Testis (tissue), 3 donors: ENCODE results near the gene IFNL4. TPM values are rescaled to one million over a fixed set of nuclear protein-coding genes. Genes with fewer than 3 reads are reported as not detected.

ENCODE experiments used
- DNase-seq: peaks from one replicate; pipeline ENCODE4 v3.0.0-alpha.2; 2019
- H3K27ac ChIP-seq, 2 donors: fragments of 200-600 bp; sonication (generic); one replicate each; pipeline ENCODE4 v1.5.1; 2019
- H3K27me3 ChIP-seq: fragments of 200-600 bp; sonication (generic); one replicate; pipeline ENCODE4 v1.5.1; 2019
- H3K36me3 ChIP-seq: fragments of 200-600 bp; sonication (generic); one replicate; pipeline ENCODE4 v1.5.1; 2017; ENCODE audit warnings: low read depth; ENCODE audit errors: missing control alignments
- H3K4me1 ChIP-seq: fragments of 200-600 bp; sonication (generic); one replicate; pipeline ENCODE4 v1.5.1; 2019
- H3K4me3 ChIP-seq, 2 donors: fragments of 200-600 bp; sonication (generic); one replicate each; pipeline ENCODE4 v1.5.1; 2017 to 2019
- H3K9me3 ChIP-seq: fragments of 200-600 bp; sonication (generic); one replicate; pipeline ENCODE4 v1.5.1; 2017
- CTCF ChIP-seq, 3 experiments: fragments of 450-650 bp in 2 of 3; fragments of 200-600 bp in 1 of 3; sonication (generic) in 1 of 3; IDR thresholded peaks; one replicate each; pipeline ENCODE4 v1.5.1; 2016 to 2019; ENCODE audit warnings: antibody characterized with exemption in 3 of 3, mild to moderate bottlenecking in 2 of 3, moderate library complexity in 1 of 3
- POLR2A ChIP-seq: fragments of 450-650 bp; IDR thresholded peaks from one replicate; pipeline ENCODE4 v1.6.1; 2017; ENCODE audit warnings: antibody characterized with exemption, mild to moderate bottlenecking, moderate library complexity
- WGBS, 2 donors: methylation state at CpG; one replicate each; pipeline ENCODE4 v1.1.5; 2018; 5-methylcytosine and 5-hydroxymethylcytosine counted together
- intact Hi-C: fragments of 100-400 bp; cut with DNase I; formaldehyde crosslinking; loops from one replicate; pipeline ENCODE4 v1.15.1; 2023; ENCODE audit warnings: low total_unique reads
- polyA plus RNA-seq: library from polyadenylated mRNA; stranded (reverse); fragments of 350-450 nt; fragmentation: Illumina TruSeq; extraction: RNeasy Lipid Tissue Mini Kit (QIAGEN cat#74804); gene quantifications from one replicate; pipeline ENCODE4 v1.2.3, GENCODE V29; 2014; ENCODE audit warnings: low read depth, low replicate concordance; ENCODE audit not compliant: insufficient read depth
- total RNA-seq, 2 donors: library from RNA; depleted of rRNA; stranded (reverse); fragments of >200 nt; gene quantifications; one replicate each; pipeline ENCODE4 v1.2.3, GENCODE V29; 2016

Gene IFNL4
- total and polyA plus RNA-seq, 3 donors from 2014 or later = not detected

GRCh38 chr19:39257227-39257626, 8.6 kb upstream of the IFNL4 start:
- Histone ChIP-seq H3K9me3 (no peaks in the 10 kb centered on the region), H3K27me3 (no peaks in the 10 kb centered on the region), H3K4me1 (no peaks in the 10 kb centered on the region), H3K36me3 (no peaks in the 10 kb centered on the region), H3K27ac (no peak overlapping the region), H3K4me3 (no peak overlapping the region)
- TF ChIP-seq POLR2A (no peak), CTCF (IDR thresholded peaks at IDR 0.05) (no peak)
- DNase-seq = no peak
- 96 to 97% methylated on average over 4 of the region's 4 CpGs for WGBS, 2 donors
- intact Hi-C loops = no loop called here

GRCh38 chr19:39254531-39255345, 6.1 kb upstream of the IFNL4 start:
- no peaks in the 10 kb centered on the region for H3K4me1 ChIP-seq
- TF ChIP-seq CTCF (IDR thresholded peaks at IDR 0.05) (no peak), POLR2A (no peak)
- intact Hi-C loops = no loop called here
- no peaks in the 10 kb centered on the region for H3K27me3 ChIP-seq
- no peak overlapping the region for H3K4me3 ChIP-seq
- no peak for DNase-seq
- H3K27ac ChIP-seq = no peak overlapping the region
- H3K9me3 ChIP-seq = no peaks in the 10 kb centered on the region
- no peaks in the 10 kb centered on the region for H3K36me3 ChIP-seq
- 77 to 82% methylated on average over 19 to 29 of the region's 29 CpGs for WGBS, 2 donors

- Histone ChIP-seq H3K4me3 (no peak overlapping the region), H3K36me3 (no peaks in the 10 kb centered on the region), H3K27me3 (no peaks in the 10 kb centered on the region), H3K27ac (no peak overlapping the region), H3K9me3 (no peaks in the 10 kb centered on the region), H3K4me1 (no peaks in the 10 kb centered on the region)
- 80 to 81% methylated on average over 8 of the region's 8 CpGs for WGBS, 2 donors
- intact Hi-C loops = no loop called here
- DNase-seq = no peak
- no peak for TF ChIP-seq POLR2A
- TF ChIP-seq CTCF (IDR thresholded peaks at IDR 0.05) = no peak
These were observed 4.9 kb upstream of the IFNL4 start for GRCh38 chr19:39253374-39254149.

- DNase-seq = no peak
- Histone ChIP-seq H3K4me1 (no peaks in the 10 kb centered on the region), H3K27ac (no peak overlapping the region), H3K9me3 (no peaks in the 10 kb centered on the region), H3K27me3 (no peaks in the 10 kb centered on the region), H3K36me3 (no peaks in the 10 kb centered on the region), H3K4me3 (no peak overlapping the region)
- whole genome bisulfite sequencing, 2 donors = 50 to 68% methylated on average over 3 of the region's 3 CpGs
- no peak for TF ChIP-seq POLR2A
- no peak for TF ChIP-seq CTCF (IDR thresholded peaks at IDR 0.05)
- intact Hi-C loops = no loop called here
These were observed 3.8 kb upstream of the IFNL4 start for GRCh38 chr19:39252458-39252857.
